ENCODE data around the gene CHCHD6.
A peak's percentile ranks its signal among the peaks of the same experiment; 100 is the strongest.

The CHCHD6 gene

DNA sequence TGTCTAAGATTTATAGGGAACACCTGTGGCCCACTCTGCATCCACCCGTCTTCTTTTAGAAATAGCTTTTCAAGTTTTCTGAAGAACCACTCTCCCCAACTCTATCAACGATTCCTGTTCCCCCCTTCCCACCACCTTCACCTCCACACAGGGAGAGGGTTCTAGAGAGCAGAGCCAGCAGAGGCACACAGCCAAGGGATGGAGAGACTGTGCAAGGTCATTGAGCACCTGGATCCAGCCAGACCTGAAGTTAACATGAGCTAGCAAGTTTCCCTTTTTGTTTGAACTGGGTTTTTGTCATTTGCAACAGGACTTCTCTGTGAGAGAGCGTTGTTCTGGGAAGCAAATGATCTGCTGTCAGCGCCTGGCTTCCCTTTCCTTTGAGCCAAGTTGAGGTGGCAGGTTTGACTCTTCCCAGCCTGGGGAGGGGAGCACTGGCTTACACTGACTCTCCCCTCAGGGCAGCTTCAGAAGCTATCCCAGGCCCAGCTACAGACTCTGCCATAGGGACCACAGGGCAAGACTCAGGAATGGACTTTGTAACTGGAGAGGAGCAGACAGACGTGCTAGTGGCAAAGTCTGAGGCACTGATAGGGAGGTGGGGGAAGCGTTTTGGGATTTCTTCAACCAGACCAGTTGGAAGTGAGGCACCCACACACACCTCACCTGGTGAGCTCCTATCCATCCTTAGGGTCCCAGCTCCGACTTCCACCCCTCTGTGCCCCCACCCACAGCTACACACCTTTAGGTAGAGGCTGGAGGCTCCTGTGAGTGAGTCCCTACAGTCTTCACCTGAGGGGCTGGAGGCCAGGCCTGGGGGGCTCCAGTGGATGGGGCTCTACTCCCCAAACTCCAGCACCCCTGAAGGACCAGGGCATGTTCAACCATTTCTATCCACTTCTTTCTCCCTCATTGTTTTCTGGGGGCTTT lies 259.5 kb downstream of the CHCHD6 start:
- DNase-seq, result no peak

- no peak for DNase-seq
Observed at GRCh38 chr3:126964261-126964660, 260.2 kb downstream of the CHCHD6 start.

GRCh38 chr3:126964950-126965349 lies 260.9 kb downstream of the CHCHD6 start:
- no peak for DNase-seq

GRCh38 chr3:126965526-126966080 lies 261.6 kb downstream of the CHCHD6 start:
- no peak for DNase-seq

GRCh38 chr3:126967386-126967785 lies 263.3 kb downstream of the CHCHD6 start:
- no peak for DNase-seq

DNA sequence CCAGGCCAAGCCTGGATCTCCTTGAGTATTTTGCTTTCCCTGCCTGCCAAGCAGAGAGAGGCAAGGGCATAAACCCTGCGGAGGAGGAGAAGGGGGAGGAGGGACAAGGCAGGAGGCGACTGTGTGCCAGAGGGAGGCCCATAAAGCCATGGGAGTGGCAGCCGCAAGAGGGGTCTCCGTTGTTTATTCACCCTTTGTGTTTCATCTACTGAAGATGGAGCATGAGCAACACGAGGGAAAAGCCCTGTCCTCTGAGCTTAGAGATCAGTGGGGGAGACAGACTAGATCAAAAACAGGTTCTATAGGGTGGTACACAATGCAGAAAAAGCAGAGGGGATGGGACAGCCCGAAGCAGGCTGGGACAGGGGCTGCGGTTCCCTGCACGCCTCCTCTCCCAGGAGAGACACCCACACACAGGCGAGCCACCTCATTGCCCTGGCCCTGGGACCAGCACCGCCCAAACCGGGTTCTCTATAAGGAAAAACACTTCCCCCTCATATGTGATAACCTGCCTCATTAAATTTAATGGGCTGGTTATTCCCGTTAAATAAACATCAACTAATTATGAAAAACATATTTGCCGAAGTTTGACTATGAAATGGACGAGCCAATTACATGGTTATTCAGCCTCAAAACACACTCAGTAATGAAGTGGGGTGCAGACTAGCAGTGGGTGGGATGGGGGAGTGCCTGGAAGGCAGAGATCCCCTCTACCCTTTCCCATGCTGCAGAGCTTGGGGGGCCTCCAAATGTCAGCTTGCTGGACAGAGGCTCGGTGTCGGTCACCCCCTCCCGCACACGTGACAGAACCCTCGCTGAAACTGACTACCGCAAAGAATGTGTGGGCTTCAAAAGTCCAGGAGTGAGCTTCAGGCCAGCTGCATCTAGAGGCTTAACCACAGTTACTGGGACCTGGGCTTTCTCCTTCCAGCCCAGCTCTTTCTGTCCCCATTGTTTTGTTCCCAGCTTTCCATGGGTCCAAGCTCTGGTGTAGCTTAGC lies 264.7 kb downstream of the CHCHD6 start:
- no peak for DNase-seq

GRCh38 chr3:126969586-126969985 lies 265.5 kb downstream of the CHCHD6 start:
- DNase-seq, result no peak

DNA sequence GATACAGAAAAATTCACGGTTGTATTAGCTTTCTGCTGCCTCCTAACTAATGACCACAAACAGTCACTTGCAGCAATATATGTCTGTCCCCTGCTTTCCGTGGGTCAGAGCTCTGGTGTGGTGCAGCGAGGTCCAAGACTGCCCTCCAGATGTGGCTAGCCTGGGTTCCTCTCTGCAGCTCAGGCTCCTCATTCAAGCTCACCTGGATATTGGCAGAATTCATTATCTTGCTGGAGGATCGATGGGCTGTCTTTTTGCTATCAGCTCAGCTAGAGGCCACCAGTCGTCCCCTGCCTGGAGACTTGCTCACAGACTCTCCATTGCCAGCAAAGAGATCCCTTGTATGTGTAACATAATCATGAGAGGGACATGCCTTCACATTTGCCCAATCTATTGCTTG lies 266.1 kb downstream of the CHCHD6 start:
- no peak for DNase-seq

GRCh38 chr3:126970921-126971320 lies 266.9 kb downstream of the CHCHD6 start:
- DNase-seq, result no peak

- peak; percentile 96 to 100 for DNase-seq
Observed at GRCh38 chr3:126971891-126972351, 267.9 kb downstream of the CHCHD6 start.

DNA sequence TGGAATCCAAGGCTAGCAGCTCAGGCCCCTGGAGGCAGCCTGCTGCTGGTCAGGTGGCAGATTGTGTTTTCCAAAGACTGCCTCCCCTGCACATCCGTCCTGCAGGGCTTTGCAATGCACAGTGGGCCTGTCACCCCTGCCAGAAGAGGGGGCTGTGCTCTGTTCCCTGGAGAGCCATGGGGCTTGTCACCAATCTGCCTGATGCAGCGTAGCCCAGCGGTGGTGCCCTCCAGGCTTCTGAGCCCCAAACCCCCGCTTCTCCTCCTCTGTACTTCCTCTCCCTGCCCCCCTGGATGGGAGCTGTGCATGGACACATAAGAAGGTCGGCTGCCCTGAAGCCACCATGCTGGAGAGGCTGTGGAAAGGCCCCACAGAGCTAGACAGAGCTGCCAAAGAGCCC lies 268.8 kb downstream of the CHCHD6 start:
- DNase-seq, result no peak

DNA sequence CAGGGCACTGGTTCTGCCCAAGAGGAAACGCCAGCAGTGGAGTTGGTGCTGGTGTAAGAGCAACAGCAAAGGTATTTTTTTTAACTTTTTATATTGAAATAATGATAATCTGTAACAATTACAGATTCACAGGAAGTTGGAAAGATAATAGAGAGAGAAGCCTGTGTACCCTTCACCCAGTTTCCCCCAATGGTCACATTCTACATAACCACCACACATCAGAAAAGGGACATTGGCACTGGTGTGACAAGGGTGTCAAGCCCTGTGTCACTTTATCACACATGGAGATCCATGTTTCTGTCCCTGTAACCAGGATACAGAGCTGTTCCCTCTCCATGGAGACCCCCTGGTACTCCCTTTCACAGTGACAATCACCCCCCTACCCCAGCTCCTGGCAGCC lies 269.8 kb downstream of the CHCHD6 start:
- no peak for DNase-seq

DNA sequence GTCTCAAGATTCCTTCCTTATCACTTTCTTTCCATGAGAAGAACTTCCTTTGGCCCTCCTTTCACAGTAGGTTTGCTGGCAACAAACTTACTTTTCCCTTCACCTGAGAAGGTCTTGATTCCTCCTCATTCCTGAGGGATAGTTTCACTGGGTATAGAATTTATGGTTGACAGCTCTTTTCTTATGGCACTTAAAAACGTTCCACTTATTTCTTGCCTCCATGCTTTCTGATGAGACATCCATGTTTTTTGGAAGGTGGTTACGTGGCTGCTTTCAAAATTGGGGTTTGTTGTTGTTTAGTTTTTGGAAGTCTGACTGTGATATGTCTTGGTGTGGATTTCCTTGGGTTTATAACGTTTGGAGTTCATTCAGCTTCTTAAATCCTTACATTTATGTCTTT lies 270.7 kb downstream of the CHCHD6 start:
- DNase-seq, result no peak

- no peak for DNase-seq
Observed at GRCh38 chr3:126976906-126977305, 272.9 kb downstream of the CHCHD6 start.

- no peak for DNase-seq
Observed at GRCh38 chr3:126977821-126978220, 273.8 kb downstream of the CHCHD6 start.

- DNase-seq, result no peak
Observed at GRCh38 chr3:126978291-126978690, 274.3 kb downstream of the CHCHD6 start.

DNA sequence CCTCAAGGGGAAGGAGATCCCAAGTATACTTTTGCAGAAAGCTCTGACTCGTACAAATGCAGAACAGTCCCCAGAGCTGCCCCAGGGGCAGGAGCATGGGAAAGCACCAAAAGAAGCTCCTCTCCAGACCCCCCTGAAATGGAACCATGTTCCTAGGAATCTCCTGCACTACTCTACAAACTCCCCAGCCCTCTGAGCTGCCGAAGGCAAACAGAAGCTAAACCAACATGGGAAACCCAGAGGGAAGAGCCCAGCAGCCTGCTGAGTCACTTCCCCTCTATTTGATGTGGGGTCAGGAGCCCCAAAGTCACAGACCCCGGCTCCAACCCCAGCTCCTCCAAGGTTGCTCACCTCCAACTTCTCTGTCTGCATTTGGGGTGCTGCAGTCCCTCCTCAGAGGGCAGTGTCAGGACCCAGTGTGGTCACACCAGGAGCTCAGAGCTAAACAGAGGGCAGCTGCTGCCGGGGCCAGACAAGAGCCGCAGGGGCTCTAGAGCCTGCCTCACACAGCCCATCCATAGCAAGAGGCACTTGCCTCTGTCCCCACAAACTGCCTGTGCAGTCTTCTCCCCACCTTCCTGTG lies 275.1 kb downstream of the CHCHD6 start:
- DNase-seq, result peak; percentile 54 to 81

GRCh38 chr3:126980266-126980811 lies 276.3 kb downstream of the CHCHD6 start:
- no peak for DNase-seq

GRCh38 chr3:126982126-126982470 lies 278.1 kb downstream of the CHCHD6 start:
- DNase-seq, result peak; percentile 92 to 97

DNA sequence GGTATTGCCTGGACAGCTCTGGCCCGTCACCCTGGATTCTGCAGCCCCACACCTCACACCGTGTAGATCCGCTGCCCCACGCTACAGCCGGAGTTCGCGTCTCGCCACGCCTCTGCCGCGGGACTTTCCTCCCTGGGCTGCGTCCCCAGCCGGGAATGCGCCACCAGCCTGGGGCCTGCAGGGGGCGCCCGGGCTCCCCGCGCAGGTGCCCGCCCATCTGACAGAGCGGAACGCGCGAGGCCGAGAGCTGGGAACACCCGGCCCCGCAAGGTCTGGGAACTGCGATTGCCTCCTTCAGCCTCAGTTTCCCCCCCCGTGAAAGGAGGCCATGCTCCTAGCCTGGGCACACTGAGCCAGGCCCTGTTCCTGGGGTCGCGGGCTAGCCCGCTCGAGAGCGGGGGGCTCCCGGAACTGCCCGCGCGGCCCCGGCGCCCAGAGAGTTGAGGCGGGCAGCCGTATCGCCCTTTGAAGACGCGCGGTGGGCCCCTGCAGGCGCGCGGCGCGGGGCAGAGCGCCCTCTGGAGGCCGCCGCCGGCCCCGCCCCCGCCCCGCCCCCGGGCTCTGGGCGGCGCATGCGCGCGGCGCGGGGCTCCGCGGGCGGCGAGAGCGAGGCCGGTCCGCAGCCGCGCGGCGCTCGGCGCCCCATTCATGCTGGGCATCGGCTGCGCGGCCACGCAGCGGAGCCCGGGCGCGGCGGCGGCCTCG lies 278.6 kb downstream of the CHCHD6 start, which contains the start of gene PLXNA1:
PLXNA1 (plus strand) TSS at position 645 of the 705 bp plus-strand sequence. CDS start 5,479 bp downstream, outside the sequence.
- DNase-seq, result peak; percentile 80 to 84

DNA sequence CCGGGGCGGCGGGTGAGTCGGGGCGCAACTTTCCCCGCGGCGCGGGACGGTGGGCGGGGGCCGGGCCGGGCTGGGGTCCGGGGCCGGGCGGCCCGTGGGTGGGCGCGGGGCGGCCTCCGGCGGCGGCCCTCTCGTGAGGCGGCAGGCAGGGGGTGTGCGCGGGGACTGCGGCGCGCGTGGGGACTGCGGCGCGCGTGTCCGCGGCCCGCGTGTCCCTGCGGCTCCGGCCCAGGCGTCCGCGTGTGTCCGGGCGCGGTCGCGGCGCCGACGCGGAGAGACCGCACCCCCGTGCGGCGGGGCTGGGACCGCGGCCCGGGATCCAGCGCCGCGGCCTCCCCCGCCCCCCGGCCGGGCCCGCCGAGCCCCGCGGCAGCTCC lies 279.2 kb downstream of the CHCHD6 start:
- DNase-seq, result no peak

All from inflammatory macrophage treated with lipopolysaccharide for 1 hour (primary cell).